ENCODE data around the gene DCC. TPM values are rescaled to one million over a fixed set of nuclear protein-coding genes. Genes with fewer than 3 reads are reported as not detected.

Gene DCC
- total RNA-seq, 2 experiments from 2014 or later = not detected

DNA sequence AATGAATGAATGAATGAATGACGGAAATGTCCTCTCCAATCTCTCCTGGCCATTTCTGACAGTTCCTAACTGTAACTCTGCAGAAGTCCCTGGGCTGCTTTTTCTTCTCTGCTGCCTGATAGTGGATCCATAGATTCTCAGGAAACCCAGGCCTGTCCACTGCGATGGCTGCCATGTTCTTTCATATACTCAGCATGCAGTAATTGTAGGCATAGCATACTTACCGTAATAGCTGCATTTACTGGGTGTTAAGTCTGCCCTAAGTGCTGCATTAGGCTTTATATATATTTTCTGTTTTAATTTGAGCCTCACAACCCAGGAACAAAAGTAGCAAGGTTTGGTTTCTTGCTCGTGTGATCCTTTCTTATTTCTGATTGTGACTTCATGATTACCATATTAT, 122.9 kb downstream of the DCC start:
- DNase-seq (no peak), ATAC-seq (no peak)
- H3K9me3 Mint-ChIP-seq (ENCODE audit: low read depth) = peaks cover 4% of the 10 kb centered on the region
- no peaks in the 10 kb centered on the region for H3K4me1 Mint-ChIP-seq
- CTCF ChIA-PET = no interaction called here
- H3K36me3 Mint-ChIP-seq = no peaks in the 10 kb centered on the region
- no peak overlapping the region for H3K27ac Mint-ChIP-seq
- H3K27me3 Mint-ChIP-seq = no peaks in the 10 kb centered on the region
- H3K4me3 Mint-ChIP-seq = no peak overlapping the region

DNA sequence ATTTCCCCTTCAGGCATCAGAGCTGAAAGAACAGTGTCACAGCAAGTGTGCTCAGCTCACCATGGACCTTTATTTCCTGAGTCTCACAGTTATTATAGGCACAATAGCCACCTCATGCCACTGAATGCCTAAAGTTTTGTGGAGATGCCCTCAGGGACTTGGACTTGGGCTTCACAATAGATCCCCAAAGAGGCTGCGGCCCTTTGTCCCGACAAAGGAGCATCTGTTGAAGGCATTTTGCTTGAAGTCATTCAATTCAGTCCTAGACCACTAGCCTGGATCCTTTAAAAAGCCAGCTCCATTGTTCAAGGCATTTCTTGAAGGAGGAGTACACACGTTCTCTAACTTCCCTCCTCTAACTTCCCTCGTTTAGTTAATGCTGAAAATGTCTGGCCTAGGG, 125.4 kb downstream of the DCC start:
- Mint-ChIP-seq H3K9me3 (ENCODE audit: low read depth) (peaks cover 4% of the 10 kb centered on the region), H3K27me3 (no peaks in the 10 kb centered on the region), H3K4me3 (no peak overlapping the region), H3K36me3 (no peaks in the 10 kb centered on the region), H3K4me1 (no peaks in the 10 kb centered on the region), H3K27ac (no peak overlapping the region)
- CTCF ChIA-PET = no interaction called here
- DNase-seq (no peak), ATAC-seq (no peak)

DNA sequence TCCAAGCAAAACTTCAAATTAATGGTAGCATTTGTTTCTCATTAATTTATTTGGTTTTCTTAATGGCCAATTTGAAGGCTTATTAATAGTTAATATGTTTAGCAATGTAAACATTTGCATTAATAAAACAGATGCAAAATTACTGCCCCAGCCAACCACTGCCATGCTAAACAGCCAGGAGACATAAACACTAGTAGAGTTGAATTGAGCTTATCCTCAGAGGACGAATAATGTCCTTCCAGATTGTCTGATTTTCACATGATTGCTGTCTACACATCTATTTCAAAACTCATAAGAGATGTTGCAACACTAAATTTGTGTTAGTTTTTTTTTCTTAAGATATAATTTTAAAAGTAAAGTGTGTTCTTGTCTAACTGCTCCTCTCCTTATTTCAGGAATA, 128.5 kb downstream of the DCC start:
- ATAC-seq (no peak), DNase-seq (no peak)
- no peak overlapping the region for H3K4me3 Mint-ChIP-seq
- no peaks in the 10 kb centered on the region for H3K9me3 Mint-ChIP-seq (ENCODE audit: low read depth)
- H3K36me3 Mint-ChIP-seq = no peaks in the 10 kb centered on the region
- no peak overlapping the region for H3K27ac Mint-ChIP-seq
- CTCF ChIA-PET = no interaction called here
- H3K4me1 Mint-ChIP-seq = no peaks in the 10 kb centered on the region
- no peaks in the 10 kb centered on the region for H3K27me3 Mint-ChIP-seq

DNA sequence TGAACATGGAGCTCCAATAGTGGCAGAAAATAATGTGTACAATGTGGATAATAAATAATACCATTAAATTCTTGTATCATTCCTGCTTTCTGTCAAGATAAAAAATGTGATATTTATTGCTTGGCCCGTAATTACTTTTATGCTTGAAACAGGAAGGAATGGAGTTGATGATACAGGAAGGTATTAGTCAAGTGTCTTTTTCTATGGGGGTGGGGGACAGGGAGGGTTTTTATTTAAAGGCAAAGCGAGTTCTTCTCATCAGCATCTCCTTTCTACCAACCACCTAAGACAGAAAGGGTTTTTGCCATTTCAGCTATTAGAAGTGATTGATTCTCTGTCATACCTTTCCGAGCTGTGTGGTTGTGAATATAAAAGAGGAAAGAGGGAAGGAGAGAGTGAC, 135.3 kb downstream of the DCC start:
- no peak overlapping the region for H3K27ac Mint-ChIP-seq
- no peaks in the 10 kb centered on the region for H3K36me3 Mint-ChIP-seq
- ATAC-seq (no peak), DNase-seq (no peak)
- no peaks in the 10 kb centered on the region for H3K27me3 Mint-ChIP-seq
- H3K4me3 Mint-ChIP-seq = no peak overlapping the region
- no peaks in the 10 kb centered on the region for H3K9me3 Mint-ChIP-seq (ENCODE audit: low read depth)
- no peaks in the 10 kb centered on the region for H3K4me1 Mint-ChIP-seq
- CTCF ChIA-PET = no interaction called here

DNA sequence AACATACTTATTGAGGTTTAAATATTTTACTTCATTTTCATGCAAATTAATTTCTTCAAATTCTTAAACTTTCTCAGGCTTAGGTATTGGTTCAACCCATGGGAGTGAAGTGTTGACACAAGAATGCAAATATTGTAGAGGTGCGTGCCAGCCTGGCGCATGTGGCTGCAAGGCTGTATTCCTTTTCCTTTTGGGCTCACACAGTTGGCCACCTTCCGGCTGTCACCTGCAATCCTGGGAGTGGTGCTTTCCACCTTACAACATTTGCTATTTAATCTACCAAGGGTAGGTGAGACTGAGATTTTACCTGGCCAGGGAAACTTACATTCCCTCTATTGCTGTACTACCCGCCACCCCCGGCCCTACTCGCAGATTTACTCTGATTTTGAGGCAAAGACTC, 141.1 kb downstream of the DCC start:
- H3K27me3 Mint-ChIP-seq = no peaks in the 10 kb centered on the region
- H3K27ac Mint-ChIP-seq = no peak overlapping the region
- ATAC-seq (no peak), DNase-seq (no peak)
- no peaks in the 10 kb centered on the region for H3K36me3 Mint-ChIP-seq
- H3K9me3 Mint-ChIP-seq (ENCODE audit: low read depth) = peaks cover 5% of the 10 kb centered on the region
- CTCF ChIA-PET = no interaction called here
- H3K4me3 Mint-ChIP-seq = no peak overlapping the region
- no peaks in the 10 kb centered on the region for H3K4me1 Mint-ChIP-seq

DNA sequence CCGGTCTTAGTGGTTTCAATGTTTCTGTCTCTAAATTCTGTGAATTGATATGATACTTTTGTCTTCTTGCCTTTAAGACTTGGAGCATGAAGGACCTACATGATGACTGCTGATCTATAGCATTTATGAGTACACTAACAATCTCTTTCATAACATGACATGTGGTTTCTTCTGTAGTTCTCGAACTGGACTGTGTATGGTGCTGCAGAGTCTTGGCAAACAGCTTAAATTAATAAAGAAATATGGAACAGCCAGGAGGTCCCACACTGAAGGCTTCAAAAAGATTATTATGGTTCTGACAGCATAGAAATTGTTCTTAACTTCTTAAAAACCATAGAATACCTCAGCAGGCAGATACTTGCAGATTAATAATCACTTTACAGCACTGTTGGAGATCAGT, 145.0 kb downstream of the DCC start:
- no peak overlapping the region for H3K27ac Mint-ChIP-seq
- CTCF ChIA-PET = no interaction called here
- DNase-seq = no peak
- H3K4me3 Mint-ChIP-seq = no peak overlapping the region
- no peaks in the 10 kb centered on the region for H3K36me3 Mint-ChIP-seq
- no peak for ATAC-seq
- H3K9me3 Mint-ChIP-seq (ENCODE audit: low read depth) = peaks cover 7% of the 10 kb centered on the region
- no peaks in the 10 kb centered on the region for H3K27me3 Mint-ChIP-seq
- no peaks in the 10 kb centered on the region for H3K4me1 Mint-ChIP-seq

DNA sequence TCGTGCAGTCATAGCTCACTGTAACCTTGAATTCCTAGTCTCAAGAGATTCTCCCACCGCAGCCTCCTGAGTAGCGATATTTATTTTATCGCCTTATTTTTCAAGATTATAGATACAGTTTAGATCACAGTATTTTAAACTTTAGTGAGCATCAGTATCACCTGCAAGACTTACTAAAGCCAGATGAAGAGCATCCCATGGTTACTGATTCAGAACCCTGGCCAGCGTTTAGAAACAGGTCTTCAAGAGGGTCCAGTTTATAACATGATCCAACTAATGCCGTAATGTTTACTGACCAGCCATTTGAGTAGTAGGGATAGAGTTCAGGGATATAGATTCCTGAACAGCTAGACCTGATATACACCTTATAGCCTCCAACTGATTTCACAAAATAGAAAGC, 146.1 kb downstream of the DCC start:
- Mint-ChIP-seq H3K36me3 (no peaks in the 10 kb centered on the region), H3K4me1 (no peaks in the 10 kb centered on the region), H3K27me3 (no peaks in the 10 kb centered on the region), H3K4me3 (no peak overlapping the region), H3K9me3 (ENCODE audit: low read depth) (peaks cover 7% of the 10 kb centered on the region), H3K27ac (no peak overlapping the region)
- DNase-seq = no peak
- ATAC-seq = no peak
- CTCF ChIA-PET = no interaction called here

DNA sequence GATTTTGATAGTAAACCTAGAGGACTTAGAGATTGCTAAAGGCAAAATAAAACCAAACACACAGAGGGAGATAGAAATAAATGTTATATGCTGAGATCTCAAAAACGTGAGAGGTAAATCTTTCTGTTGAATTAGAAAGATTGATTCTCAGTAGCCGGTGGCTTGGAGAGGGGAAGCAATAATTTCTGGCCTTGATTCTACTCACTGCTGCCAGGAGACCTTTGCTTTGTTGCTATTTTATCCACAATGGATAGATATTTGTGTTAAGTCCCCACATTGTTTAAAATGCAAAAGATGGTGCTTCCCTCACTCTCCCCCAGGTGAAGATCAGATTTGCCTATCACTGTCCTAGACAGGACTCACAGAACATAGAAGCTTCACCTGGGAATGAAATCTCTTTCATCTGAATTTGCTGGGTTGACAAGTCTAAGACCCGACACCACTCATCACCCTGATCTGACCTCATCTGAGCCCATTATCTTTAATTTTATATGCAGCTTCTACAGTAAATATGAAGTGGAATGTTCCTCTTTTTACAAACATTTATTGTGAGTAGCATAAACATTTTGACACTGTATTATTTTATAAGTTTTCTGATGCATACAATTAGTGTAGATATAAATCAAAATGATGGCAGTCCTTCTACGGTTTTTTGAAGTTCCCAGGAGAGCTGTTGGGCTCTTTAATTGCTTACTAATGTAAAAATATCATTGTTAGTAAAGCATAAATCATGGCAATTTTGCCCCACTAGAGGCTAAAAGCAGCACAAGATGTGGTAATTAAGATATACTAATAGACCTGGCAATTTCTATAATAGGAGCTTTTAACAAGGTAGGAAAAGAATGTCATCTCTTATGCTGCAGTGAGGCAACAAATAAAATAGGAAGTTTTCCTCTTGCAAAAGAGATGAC, 149.7 kb downstream of the DCC start:
- no peak for DNase-seq
- Mint-ChIP-seq H3K36me3 (no peaks in the 10 kb centered on the region), H3K27me3 (no peaks in the 10 kb centered on the region), H3K4me3 (no peak overlapping the region), H3K9me3 (ENCODE audit: low read depth) (peaks cover 13% of the 10 kb centered on the region), H3K4me1 (no peaks in the 10 kb centered on the region), H3K27ac (no peak overlapping the region)
- no peak for ATAC-seq
- CTCF ChIA-PET = no interaction called here

DNA sequence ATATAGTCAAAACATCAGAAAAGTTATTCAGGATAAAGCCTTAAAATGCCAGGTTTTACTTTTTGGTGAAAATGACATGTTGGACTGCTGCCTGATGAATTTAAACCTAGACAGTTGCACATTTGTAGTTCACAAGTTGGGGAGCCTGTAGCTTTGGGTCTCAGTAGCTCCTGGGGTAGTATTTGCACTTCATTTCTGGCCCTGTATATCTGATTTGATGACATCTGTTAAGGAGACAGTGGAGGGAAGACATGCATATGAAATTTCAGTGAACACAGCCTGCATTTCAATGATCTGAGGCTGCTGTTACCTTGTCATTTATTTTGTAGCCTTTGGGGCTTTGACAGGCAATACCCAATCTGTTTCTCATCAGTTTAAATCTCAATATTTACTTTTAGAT, 156.4 kb downstream of the DCC start:
- Mint-ChIP-seq H3K9me3 (ENCODE audit: low read depth) (peaks cover 16% of the 10 kb centered on the region), H3K4me3 (no peak overlapping the region), H3K4me1 (no peaks in the 10 kb centered on the region), H3K36me3 (no peaks in the 10 kb centered on the region), H3K27ac (no peak overlapping the region), H3K27me3 (no peaks in the 10 kb centered on the region)
- DNase-seq (no peak), ATAC-seq (no peak)
- CTCF ChIA-PET = no interaction called here

DNA sequence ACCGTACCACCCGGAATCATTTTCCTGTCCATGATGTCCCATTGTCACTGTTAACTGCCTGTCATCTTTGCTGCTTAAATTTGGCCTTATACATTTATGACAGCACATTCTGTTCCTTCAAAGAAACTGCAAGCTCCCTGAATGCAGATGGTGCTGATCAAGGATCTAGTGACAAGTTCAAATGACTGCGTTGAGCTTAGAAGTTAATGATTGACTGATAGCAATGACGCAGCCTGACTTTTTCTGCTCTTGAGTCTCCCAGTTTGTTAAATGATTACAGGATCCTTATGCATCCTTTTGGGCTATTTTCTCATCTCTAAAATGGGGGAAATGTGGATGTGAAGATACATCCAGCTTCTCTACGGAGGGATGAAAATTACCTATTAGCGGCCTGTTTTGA, 159.0 kb downstream of the DCC start:
- ATAC-seq (no peak), DNase-seq (no peak)
- CTCF ChIA-PET = no interaction called here
- H3K4me3 Mint-ChIP-seq = no peak overlapping the region
- H3K4me1 Mint-ChIP-seq = no peaks in the 10 kb centered on the region
- H3K27ac Mint-ChIP-seq = no peak overlapping the region
- no peaks in the 10 kb centered on the region for H3K27me3 Mint-ChIP-seq
- H3K36me3 Mint-ChIP-seq = no peaks in the 10 kb centered on the region
- H3K9me3 Mint-ChIP-seq (ENCODE audit: low read depth) = peaks cover 12% of the 10 kb centered on the region

DNA sequence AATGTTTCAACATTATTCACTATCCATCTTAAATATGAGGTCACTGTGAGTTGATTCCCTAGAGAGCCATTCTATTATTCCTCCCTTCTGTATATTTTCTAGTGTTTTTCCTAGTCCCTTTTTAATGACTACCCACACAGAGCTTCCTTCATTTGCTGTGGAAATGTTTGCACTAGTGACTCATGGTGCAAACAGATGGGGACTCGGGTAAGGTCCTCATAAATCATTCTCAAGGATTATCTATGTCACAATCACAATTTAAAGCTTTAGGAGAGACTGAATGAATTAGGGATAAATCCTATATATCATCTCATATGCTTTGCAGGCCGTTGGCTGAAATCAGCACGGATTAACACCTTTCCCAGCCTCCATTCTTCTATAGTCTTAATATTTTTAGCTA, 159.6 kb downstream of the DCC start:
- DNase-seq = no peak
- ATAC-seq = no peak
- CTCF ChIA-PET = no interaction called here
- no peaks in the 10 kb centered on the region for H3K4me1 Mint-ChIP-seq
- no peaks in the 10 kb centered on the region for H3K36me3 Mint-ChIP-seq
- no peaks in the 10 kb centered on the region for H3K27me3 Mint-ChIP-seq
- peaks cover 7% of the 10 kb centered on the region for H3K9me3 Mint-ChIP-seq (ENCODE audit: low read depth)
- no peak overlapping the region for H3K4me3 Mint-ChIP-seq
- no peak overlapping the region for H3K27ac Mint-ChIP-seq

DNA sequence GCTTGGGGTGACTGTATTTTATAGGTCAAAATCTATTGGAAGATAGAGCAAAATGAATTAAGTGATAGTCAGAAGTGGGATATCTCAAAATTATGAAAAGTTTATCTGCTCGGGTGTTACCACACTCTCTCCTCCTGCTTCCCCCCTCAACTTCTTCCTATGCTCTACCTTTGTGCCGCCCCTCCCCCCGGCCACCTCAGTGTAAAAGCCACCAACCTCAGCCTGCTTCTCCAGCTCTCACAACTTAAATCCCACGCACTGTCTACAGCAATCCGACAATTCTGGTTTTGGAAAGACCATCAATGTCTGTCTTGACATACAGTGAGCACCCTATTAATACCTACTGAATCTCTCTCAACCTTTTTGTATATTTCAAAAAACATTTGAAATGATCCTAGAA, 164.6 kb downstream of the DCC start:
- H3K36me3 Mint-ChIP-seq = no peaks in the 10 kb centered on the region
- no peaks in the 10 kb centered on the region for H3K4me1 Mint-ChIP-seq
- H3K9me3 Mint-ChIP-seq (ENCODE audit: low read depth) = peaks cover 5% of the 10 kb centered on the region
- no peaks in the 10 kb centered on the region for H3K27me3 Mint-ChIP-seq
- no peak overlapping the region for H3K27ac Mint-ChIP-seq
- no peak overlapping the region for H3K4me3 Mint-ChIP-seq
- CTCF ChIA-PET = no interaction called here
- DNase-seq = no peak
- ATAC-seq = no peak

DNA sequence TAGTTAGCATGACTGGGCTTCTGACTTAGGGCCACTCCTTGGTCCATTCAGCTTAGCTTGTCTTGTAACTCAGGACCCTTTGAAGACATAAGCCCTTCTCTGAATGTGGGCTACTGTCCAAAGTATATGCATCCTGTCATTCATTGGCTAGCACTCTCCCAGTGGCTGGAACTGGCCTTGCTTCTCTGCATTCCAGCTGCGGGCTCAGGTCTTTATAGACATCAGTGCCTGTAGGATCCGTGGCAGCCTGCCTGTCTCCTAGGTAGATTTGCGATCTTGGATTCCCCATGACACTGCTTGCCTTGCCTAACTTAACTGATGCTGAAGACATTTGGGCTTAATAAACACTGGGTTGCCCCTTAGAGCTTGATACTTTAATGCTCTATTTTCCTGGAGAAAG, 170.1 kb downstream of the DCC start:
- CTCF ChIA-PET = no interaction called here
- ATAC-seq = no peak

DNA sequence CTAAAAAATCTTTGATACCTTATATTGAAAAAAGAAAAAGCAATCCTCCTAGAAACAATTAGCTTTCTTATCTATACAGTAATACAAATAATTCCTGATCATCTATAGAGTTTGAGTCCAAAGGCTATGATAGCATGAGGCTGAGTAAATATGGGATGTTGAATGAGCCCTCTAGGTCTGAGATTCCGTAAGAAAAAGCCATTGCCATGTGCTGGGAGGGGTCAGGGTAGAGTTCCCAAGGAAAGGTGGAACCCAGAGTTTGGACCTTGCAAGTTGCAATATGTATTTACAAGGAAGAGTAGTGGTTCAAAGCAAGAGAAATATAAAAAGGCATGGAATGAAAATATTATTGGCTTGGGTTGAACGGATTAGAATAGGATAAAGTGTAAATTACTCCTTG, 178.1 kb downstream of the DCC start:
- H3K36me3 Mint-ChIP-seq = no peaks in the 10 kb centered on the region
- ATAC-seq (no peak), DNase-seq (no peak)
- no peak overlapping the region for H3K27ac Mint-ChIP-seq
- no peaks in the 10 kb centered on the region for H3K27me3 Mint-ChIP-seq
- no peaks in the 10 kb centered on the region for H3K9me3 Mint-ChIP-seq (ENCODE audit: low read depth)
- CTCF ChIA-PET = no interaction called here
- H3K4me1 Mint-ChIP-seq = no peaks in the 10 kb centered on the region
- no peak overlapping the region for H3K4me3 Mint-ChIP-seq

More for the DNA sequence above, 170.1 kb downstream of the DCC start:
- Mint-ChIP-seq H3K4me3 (no peak overlapping the region), H3K27me3 (no peaks in the 10 kb centered on the region), H3K27ac (no peak overlapping the region), H3K4me1 (no peaks in the 10 kb centered on the region), H3K9me3 (ENCODE audit: low read depth) (peaks cover 2% of the 10 kb centered on the region), H3K36me3 (no peaks in the 10 kb centered on the region)
- DNase-seq = no peak

DNA sequence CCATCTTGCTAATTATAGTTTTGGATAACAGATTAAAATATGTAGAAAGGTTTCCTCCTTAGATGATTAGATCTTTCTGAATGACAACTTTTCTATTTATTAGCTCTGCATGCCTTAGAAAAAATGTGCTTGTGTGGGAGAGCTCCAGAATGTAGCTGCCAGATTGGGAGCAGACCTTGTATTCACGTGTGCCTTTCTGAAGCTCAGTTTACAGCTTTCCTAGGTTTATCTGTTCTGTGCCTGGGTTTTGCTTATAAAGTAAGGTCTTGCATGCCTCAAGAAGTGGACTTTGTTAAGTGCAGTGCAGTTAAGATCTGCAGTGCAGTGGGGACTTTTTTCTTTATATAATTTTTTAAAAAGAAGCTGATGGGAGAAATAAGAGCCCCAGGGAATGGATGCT, 179.0 kb downstream of the DCC start:
- CTCF ChIA-PET = no interaction called here
- no peaks in the 10 kb centered on the region for H3K27me3 Mint-ChIP-seq
- H3K36me3 Mint-ChIP-seq = no peaks in the 10 kb centered on the region
- no peaks in the 10 kb centered on the region for H3K9me3 Mint-ChIP-seq (ENCODE audit: low read depth)
- no peak overlapping the region for H3K4me3 Mint-ChIP-seq
- H3K4me1 Mint-ChIP-seq = no peaks in the 10 kb centered on the region
- ATAC-seq (no peak), DNase-seq (no peak)
- no peak overlapping the region for H3K27ac Mint-ChIP-seq

Measured in activated CD8-positive, alpha-beta memory T cell treated with anti-CD3 and anti-CD28 coated beads, Interleukin-2, amount 10 ng/mL, durations not matched to agents 7 days and 5 days (primary cell).